Tibial artery (tissue), 4 donors: ENCODE results near the gene EFEMP2.
"Not testable (repeated sequence)": the region's sequence is repeated elsewhere in the genome, so short reads cannot be mapped to it uniquely, and the experiment has no call there.

Experiments used
- DNase-seq, 2 donors: peaks; one replicate each; pipeline ENCODE4 v3.0.0-alpha.2; 2019
- H3K27ac ChIP-seq, 2 donors: fragments of 200-600 bp; sonication (generic) in 1 of 2; 1 replicate in 1 of 2; 2 replicates in 1 of 2; pipeline ENCODE4 v1.5.1; 2018 to 2019; ENCODE audit warnings: mild to moderate bottlenecking in 1 of 2
- H3K27me3 ChIP-seq, 2 donors: fragments of 200-600 bp; sonication (generic) in 1 of 2; one replicate each; pipeline versions ENCODE4 v1.5.1 to v1.6.0; 2016 to 2019
- H3K36me3 ChIP-seq, 3 donors: fragments of 200-600 bp; sonication (generic) in 2 of 3; one replicate each; pipeline ENCODE4 v1.5.1; 2016 to 2019; ENCODE audit warnings: mild to moderate bottlenecking in 2 of 3
- H3K4me1 ChIP-seq, 4 donors: fragments of 200-600 bp; sonication (generic) in 2 of 4; 1 replicate in 3 of 4; 2 replicates in 1 of 4; pipeline ENCODE4 v1.5.1; 2016 to 2019
- H3K4me3 ChIP-seq, 2 donors: fragments of 200-600 bp; sonication (generic) in 1 of 2; 1 replicate in 1 of 2; 2 replicates in 1 of 2; pipeline ENCODE4 v1.5.1; 2018 to 2019; ENCODE audit warnings: mild to moderate bottlenecking in 2 of 2
- H3K9me3 ChIP-seq, 3 donors: fragments of 200-600 bp; sonication (generic) in 1 of 3; one replicate each; pipeline ENCODE4 v1.5.1; 2016 to 2019
- CTCF ChIP-seq, 2 experiments: fragments of 200-600 bp in 1 of 2; fragments of 450-650 bp in 1 of 2; IDR thresholded peaks; one replicate each; pipeline ENCODE4 v1.5.1; 2017 to 2019; ENCODE audit warnings: antibody characterized with exemption in 2 of 2, mild to moderate bottlenecking in 1 of 2, moderate library complexity in 1 of 2
- intact Hi-C: fragments of 100-400 bp; cut with DNase I; formaldehyde crosslinking; loops from one replicate; pipeline ENCODE4 v1.15.0; 2023; ENCODE audit warnings: low total_unique reads

The EFEMP2 gene

DNA sequence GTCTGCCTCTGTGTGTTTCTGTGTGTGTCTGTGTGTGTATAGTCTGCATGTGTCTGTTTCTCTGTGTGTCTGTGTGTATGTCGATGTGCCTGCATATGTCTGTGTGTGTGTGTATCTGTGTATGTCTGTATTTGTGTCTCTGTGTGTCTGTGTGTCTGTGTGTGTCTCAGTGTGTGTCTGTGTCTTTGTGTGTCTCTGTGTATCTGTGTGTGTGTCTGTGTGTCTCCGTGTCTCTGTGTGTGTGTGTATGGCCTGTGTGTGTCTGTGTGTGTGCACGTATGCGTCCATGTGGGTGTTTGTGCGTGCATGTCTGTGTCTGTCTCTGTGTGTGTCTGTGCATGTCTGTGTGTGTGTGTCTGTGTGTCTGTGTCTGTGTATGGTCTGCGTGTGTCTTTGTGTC is 38.4 kb downstream of the EFEMP2 start:
- H3K9me3 ChIP-seq, result no peaks in the 10 kb centered on the region
- peak overlapping the region in 1 of 2 donors; percentile 4 for H3K27ac ChIP-seq
- H3K4me3 ChIP-seq, result peak overlapping the region; percentile 57 to 66
- peak in 1 of 2 donors; percentile 21 for DNase-seq
- peaks cover 0 to 16% (median 9%) of the 10 kb centered on the region in 4 donors for H3K4me1 ChIP-seq
- no peaks in the 10 kb centered on the region for H3K36me3 ChIP-seq
- intact Hi-C loops, result no loop called here
- no peaks in the 10 kb centered on the region for H3K27me3 ChIP-seq
- TF ChIP-seq CTCF (IDR thresholded peaks at IDR 0.05), result no peak

DNA sequence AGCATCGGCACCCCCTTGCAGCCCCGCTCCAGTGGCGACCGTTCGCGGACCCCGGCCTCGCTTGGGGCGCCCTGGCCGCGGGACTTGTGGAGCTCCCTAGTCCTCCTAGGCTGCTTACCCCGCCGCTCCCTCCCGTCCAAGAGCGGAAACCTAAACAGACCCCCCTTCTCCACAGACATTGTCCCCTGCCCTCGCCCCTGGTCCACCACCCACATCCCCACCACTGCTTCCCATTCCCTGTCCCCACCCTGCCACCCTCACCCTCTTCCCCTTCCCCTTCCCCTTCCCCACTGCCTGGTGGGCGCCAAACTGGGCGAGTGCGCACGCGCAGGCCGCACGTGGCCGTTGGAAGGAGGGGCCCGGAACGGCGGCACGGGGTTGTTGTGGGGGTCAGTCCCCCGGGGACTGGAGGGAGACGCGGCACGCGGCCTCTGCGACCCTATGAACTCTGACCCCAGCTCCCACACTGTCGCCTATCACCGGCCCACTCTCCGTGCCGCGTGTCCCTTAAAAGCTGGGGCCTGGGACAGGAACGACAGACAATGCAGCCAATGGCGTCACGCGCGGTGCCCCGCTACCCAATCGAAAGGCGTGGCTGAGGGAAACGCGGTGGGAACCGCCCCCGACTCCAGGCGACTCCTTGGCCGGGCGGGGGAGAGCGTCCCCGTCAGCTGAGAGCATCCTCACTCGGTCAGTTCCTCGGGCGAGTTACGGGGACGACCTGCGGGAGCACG is 39.1 kb downstream of the EFEMP2 start, which contains the start of gene SNX32:
Gene SNX32 (plus strand): TSS at position 667 of the 734 bp plus-strand sequence. CDS start 103 bp downstream, outside the sequence.
- H3K4me1 ChIP-seq, result peaks cover 0 to 16% (median 9%) of the 10 kb centered on the region in 4 donors
- H3K27ac ChIP-seq, result peak within 1 kb of the TSS; percentile 25 to 37
- H3K9me3 ChIP-seq, result no peaks in the 10 kb centered on the region
- H3K27me3 ChIP-seq, result no peaks in the 10 kb centered on the region
- DNase-seq, result peak; percentile 95 to 97
- H3K4me3 ChIP-seq, result peak within 1 kb of the TSS; percentile 57 to 66
- no peak for TF ChIP-seq CTCF (IDR thresholded peaks at IDR 0.05)
- H3K36me3 ChIP-seq, result no peaks in the 10 kb centered on the region
- intact Hi-C loops, result no loop called here

GRCh38 chr11:65832231-65832630 is 40.4 kb downstream of the EFEMP2 start:
- H3K27me3 ChIP-seq, H3K27ac ChIP-seq, H3K36me3 ChIP-seq, H3K4me3 ChIP-seq, H3K9me3 ChIP-seq, intact Hi-C loops: not testable (repeated sequence)
- peaks cover 0 to 16% (median 9%) of the 10 kb centered on the region in 4 donors for H3K4me1 ChIP-seq
- DNase-seq, result peak in 1 of 2 donors; percentile 10

DNA sequence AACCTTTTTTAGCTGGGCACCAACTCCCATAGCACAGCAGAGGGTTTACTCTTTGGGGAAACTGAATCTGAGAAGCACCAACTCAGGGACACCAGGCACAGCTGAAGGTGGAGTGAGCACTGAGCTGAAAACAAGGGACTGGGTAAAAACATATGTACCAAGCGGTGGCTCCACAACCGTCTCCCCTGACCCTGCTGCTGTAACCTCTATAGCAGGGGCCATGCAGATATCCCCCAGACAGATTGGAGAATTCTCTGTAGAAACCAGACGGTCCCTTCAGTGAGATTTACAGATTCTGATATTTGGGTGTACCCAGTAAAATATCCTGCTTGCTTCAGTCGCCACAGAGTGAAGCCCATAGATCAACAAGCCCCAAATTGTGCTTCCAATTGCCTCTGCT is 43.1 kb downstream of the EFEMP2 start:
- TF ChIP-seq CTCF (IDR thresholded peaks at IDR 0.05), result no peak
- intact Hi-C loops, result no loop called here

DNA sequence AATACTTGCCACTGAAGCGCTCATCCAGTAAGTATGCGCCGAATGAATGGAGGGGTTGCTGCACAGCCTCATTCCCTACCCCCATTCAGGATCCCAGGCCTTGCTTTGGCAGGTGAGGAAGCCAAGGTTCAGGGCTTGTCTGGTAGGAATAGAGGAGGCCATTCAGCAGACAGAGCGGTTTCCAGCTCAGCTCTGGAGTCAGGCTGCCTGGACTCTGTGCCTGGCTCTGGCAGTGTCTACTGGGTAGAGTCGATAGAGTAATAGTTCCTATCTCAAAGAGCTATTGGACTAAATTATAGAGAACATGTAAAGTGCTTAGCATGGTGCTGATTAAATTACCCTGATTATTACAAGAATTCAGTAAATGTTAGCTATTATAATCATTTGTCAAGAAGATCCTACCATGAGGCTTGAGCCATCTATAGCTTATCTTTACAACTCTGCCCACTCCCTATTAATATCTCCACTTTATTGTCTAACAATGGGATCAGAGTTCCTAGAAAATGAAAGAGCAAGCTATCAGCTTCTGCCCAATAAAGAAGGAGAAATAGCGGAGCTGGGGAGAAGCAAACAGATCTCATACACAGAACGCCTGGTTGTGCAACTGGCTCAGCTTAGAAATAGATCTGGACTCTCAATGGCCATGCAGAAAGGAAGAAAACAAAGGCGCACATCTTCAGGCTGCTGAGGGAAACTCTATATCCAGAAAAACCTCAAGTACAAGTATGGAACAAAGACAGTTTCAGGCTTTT is 45.4 kb downstream of the EFEMP2 start:
- H3K4me1 ChIP-seq, result no peaks in the 10 kb centered on the region
- no peaks in the 10 kb centered on the region for H3K36me3 ChIP-seq
- intact Hi-C loops, result no loop called here
- H3K27ac ChIP-seq, result no peak overlapping the region
- H3K4me3 ChIP-seq, result no peak overlapping the region
- peak in 1 of 2 donors; percentile 11 for DNase-seq
- no peaks in the 10 kb centered on the region for H3K9me3 ChIP-seq
- no peak for TF ChIP-seq CTCF (IDR thresholded peaks at IDR 0.05)
- no peaks in the 10 kb centered on the region for H3K27me3 ChIP-seq

More for the DNA sequence above, 43.1 kb downstream of the EFEMP2 start:
- Histone ChIP-seq H3K4me1 (peaks cover 0 to 15% (median 8%) of the 10 kb centered on the region in 4 donors), H3K36me3 (no peaks in the 10 kb centered on the region), H3K27ac (no peak overlapping the region), H3K9me3 (no peaks in the 10 kb centered on the region), H3K27me3 (no peaks in the 10 kb centered on the region), H3K4me3 (no peak overlapping the region)
- DNase-seq, result peak in 1 of 2 donors; percentile 29
